HG03565 (cell line): ENCODE measurements around the gene TSSK6.

Experiments used
- ATAC-seq: cut with Tn5 transposase; IDR thresholded peaks from one replicate; pipeline ENCODE4 v1.9.1; 2021; ENCODE audit warnings: mild to moderate bottlenecking, moderate library complexity; ENCODE audit not compliant: unreplicated experiment

Gene TSSK6

DNA sequence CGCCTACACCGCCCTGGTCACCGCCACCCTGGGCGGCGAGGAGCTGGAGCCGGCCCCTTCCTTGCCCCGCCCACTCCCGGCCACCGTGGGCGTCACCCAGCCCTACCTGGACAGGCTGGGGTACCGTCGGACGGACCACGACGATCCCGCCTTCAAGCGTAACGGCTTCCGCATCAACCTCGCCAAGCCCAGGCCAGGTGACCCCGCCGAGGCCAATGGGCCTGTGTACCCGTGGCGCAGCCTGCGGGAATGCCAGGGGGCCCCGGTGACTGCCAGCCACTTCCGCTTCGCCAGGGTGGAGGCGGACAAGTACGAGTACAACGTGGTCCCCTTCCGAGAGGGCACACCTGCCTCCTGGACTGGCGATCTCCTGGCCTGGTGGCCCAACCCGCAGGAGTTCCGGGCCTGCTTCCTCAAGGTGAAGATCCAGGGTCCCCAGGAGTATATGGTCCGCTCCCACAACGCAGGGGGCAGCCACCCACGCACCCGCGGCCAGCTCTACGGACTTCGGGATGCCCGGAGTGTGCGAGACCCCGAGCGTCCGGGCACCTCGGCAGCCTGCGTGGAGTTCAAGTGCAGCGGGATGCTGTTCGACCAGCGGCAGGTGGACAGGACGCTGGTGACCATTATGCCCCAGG lies 29.7 kb upstream of the TSSK6 start:
- ATAC-seq: no peak

DNA sequence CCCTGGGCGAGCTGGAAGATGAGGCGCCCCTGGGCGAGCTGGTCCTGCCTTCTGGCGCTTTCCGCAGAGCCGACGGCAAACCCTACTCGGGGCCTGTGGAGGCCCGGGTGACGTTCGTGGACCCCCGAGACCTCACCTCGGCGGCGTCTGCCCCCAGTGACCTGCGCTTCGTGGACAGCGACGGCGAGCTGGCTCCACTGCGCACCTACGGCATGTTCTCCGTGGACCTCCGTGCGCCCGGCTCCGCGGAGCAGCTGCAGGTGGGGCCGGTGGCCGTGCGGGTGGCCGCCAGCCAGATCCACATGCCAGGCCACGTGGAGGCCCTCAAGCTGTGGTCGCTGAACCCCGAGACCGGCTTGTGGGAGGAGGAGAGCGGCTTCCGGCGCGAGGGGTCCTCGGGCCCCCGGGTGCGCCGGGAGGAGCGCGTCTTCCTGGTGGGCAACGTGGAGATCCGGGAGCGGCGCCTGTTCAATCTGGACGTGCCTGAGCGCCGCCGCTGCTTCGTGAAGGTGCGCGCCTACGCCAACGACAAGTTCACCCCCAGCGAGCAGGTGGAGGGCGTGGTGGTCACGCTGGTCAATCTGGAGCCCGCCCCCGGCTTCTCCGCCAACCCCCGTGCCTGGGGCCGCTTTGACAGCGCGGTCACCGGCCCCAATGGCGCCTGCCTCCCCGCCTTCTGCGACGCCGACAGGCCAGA lies 29.1 kb upstream of the TSSK6 start:
- ATAC-seq: no peak

DNA sequence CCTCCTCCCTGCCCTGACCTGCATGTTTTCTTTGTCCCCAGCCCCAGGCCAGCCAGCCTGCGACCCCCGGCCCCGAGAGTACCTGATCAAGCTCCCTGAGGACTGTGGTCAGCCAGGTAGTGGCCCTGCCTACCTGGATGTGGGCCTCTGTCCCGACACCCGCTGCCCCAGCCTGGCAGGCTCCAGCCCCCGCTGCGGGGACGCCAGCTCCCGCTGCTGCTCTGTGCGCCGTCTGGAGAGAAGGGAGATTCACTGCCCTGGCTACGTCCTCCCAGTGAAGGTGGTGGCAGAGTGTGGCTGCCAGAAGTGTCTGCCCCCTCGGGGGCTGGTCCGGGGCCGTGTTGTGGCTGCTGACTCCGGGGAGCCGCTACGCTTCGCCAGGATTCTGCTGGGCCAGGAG lies 28.3 kb upstream of the TSSK6 start:
- no peak for ATAC-seq

DNA sequence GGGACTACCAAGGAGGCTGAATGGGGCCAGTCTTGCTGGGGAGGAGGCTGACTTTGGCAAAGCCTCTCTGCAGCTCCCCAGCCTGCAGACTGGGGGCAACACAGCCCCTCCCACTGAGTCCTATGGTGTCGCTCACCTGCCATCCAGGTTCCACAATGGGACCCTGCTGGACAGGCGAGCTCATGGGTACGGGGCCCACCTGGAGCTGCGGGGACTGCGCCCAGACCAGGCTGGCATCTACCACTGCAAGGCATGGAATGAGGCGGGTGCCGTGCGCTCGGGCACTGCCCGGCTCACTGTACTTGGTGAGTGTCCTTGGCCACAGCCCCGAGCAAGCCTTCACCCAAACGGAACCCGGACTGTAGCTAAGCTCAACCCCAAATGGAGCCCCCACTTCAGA lies 27.8 kb upstream of the TSSK6 start:
- ATAC-seq: no peak

DNA sequence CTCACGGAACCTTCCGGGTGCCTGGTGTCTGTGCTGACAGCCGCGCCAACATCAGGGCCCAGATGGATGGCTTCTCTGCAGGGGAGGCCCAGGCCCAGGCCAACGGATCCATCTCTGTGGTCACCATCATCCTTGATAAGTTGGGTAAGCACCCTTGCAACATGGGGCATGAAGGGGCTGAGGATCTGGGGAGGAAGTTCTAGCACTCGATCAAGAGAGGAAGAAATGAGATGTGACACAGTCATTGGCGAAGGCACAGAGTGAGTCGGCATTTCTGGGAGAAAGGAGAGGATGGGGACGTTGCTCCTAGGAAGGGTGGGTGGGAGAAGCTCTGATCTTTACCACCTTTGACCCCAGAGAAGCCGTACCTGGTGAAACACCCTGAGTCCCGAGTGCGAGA lies 27.2 kb upstream of the TSSK6 start:
- ATAC-seq: no peak

DNA sequence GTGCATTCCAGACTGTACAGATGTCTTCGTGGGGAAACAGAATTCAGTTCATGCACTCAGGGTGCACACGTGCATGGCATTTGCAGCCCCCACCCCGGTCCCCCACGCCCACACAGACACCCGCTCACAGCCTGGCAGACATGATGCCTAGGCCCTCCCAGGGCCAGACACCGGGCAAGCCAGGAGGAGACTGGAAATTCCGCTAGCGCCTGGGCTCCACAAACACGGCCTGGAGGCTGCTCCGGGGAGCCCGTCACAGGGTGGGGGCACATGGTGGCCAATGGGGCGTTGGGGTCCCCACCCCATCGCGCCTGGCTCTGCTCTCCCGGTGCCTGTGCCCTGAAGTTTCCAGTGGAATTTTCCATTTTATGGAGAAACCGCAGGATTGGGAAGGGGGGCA lies 26.3 kb upstream of the TSSK6 start:
- ATAC-seq: no peak

DNA sequence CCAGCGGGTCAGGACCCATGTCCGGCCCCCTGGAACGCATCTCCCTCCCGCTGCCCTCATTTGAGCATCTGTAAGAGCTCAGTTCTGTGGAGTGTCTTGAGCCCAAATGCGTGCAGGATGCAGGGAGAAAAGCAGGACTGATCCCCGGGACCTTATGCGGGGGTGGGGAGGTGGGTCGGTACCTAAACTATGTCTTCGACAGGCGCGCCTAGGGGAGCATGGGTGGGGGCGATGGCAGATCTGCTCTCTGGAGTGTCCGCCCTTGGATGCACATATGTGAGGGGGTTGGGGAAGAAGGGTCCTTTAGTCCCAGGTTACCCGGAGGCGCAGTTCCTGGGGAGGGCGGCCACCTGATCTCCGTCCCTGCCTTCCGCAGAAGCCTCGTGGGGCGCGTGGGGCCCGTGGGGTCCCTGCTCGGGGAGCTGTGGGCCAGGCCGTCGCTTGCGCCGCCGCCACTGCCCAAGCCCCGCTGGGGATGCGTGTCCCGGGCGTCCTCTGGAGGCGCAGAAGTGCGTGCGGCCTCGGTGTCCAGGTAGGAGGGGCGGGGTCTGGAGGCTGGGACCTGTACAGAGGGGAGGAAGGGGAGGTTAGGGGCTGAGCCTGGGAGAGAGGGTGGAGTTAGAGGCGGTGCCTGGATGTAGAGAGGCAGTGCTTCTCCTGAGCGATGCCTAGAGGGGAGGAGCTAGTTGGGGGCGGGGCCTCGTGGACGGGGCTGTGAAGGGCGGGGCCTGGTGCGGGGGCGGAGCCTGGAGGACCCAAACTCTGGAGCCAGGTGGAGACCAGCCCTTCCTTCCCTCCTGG lies 25.6 kb upstream of the TSSK6 start:
- no peak for ATAC-seq

DNA sequence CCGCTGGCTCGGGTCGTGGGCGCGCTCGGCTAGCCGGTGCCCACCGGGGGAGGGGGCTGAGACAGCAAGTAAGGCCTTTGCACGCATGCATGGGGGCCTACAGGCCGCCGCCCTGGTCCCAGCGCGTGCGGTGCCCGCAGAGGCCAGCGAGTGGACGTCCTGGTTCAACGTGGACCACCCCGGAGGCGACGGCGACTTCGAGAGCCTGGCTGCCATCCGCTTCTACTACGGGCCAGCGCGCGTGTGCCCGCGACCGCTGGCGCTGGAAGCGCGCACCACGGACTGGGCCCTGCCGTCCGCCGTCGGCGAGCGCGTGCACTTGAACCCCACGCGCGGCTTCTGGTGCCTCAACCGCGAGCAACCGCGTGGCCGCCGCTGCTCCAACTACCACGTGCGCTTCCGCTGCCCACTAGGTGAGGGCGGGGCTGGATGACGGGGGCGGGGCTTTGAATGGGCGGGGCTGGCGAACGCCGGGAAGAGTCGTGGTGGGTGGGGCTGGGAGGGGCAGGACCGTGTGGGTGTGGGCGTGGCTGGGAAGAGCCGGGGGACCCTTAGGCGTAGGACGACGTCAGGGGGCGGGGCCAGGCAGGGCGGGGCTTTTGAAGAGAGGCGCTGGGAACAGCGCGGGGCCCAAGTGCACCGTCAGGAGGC lies 24.8 kb upstream of the TSSK6 start:
- no peak for ATAC-seq

DNA sequence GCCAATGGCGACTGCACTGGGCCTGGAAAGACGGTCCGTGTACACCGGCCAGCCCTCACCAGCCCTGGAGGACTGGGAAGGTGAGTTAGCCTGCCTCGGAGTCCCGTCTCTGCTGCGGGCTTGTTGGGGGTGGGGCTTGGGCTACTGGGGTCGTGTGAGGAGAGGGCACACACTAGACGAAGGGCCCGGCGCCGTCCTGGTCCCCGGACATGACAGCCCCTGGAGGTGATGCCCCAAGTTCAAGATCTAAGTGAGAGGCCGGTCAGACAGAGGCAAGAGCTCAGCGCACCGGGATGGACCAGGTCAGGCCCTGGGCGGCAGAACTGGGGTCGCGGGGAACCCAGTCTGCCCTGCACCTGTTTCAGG lies 24.3 kb upstream of the TSSK6 start:
- no peak for ATAC-seq

DNA sequence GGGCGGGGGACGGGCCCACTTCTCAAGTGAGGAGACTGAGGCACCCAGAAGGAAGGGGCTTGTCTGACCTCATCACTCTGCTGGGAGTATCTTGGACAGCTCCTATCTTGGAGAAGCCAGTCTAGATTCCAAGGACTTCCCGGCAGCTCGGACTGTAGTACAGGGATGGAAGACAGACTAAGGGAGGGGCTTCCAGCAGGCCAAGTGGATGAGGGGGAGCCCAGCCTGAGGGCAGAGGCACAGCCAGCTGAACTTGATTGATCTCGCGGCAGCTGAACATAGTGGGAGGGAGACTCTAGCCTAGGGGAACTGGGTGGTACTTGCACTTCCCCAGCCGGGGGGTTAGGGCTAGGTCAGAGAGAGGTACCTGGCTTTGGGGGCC lies 23.4 kb upstream of the TSSK6 start:
- ATAC-seq: no peak

DNA sequence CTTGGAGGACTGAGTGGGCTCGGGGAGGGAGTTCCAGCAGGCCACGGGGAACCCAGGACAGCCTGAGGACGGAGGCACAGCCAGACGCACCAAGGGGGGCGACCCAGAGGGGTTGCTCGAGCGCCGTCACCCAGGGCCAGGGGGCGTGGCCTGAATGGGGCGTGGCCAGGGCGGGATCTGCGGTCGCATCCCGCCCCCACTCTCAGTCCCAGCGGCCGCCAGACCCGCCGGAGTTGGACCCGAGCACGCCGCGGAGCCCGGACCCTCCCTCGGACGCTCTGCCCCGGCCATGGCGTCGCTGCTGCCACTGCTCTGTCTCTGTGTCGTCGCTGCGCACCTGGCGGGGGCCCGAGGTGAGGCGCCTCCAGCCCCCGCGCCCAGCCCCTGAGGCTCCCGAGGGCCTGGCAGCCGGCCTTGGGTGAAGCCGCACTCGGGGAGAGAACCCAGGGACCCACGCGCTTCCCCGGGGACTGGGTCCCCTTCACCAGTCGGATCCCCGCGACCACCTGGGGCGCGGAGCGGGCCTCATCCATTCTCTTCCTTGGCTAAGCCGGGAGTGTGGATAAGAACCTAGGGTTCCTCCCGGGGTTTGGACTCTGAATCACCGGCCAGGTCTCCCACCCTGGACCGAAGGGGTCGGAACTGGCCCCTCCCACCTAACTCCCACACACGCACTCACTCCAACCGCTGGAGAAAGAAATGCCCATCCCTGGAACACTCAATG lies 22.9 kb upstream of the TSSK6 start, which contains the start of gene CILP2:
Gene CILP2, plus strand, starts transcription at position 205 of the 724 bp plus-strand sequence. Its CDS starts 85 bp downstream, at position 290.
- ATAC-seq: no peak

DNA sequence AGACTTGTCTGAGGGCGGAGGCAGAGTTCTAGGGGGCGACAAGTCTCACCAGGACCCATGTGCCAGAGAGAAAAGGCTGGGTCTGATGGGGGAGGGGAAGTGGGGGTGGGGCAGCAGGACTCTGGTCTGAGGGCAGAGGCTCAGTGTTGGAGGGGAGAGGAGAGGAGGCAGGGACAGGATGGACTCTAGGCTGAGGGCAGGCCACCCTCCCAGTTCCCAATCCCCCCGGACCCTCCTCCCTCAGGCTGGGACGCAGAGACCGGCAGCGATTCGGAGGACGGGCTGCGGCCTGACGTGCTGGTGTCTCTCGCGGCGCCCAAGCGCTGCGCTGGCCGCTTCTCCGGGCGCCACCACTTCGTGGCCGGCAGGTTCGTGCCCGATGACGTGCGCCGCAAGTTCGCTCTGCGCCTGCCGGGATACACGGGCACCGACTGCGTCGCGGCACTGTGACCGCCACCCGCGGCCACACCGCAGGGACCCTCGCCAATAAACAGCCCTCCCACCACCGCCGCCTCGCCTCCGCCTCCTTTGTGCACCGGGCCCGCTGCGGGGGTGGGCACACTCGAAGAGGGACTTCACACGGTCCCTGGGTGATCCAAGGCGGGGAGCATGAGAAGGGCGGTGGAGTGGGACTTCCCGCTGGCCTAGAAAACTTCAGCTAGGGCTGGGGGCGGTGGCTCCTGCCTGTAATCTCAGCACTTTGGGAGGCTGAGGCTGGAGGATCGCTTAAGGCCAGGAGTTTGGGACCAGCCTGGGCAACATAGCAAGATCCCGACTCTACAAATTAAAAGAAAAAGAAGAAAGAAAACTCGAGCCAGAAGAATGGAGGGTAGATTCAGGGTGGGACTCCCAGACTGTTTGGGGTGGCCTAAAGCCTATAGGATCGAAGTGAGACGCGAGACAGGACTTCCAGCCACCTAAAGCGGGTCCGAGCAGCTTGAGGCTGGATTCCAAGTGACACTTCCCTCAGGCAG lies 22.0 kb upstream of the TSSK6 start:
- ATAC-seq: no peak

DNA sequence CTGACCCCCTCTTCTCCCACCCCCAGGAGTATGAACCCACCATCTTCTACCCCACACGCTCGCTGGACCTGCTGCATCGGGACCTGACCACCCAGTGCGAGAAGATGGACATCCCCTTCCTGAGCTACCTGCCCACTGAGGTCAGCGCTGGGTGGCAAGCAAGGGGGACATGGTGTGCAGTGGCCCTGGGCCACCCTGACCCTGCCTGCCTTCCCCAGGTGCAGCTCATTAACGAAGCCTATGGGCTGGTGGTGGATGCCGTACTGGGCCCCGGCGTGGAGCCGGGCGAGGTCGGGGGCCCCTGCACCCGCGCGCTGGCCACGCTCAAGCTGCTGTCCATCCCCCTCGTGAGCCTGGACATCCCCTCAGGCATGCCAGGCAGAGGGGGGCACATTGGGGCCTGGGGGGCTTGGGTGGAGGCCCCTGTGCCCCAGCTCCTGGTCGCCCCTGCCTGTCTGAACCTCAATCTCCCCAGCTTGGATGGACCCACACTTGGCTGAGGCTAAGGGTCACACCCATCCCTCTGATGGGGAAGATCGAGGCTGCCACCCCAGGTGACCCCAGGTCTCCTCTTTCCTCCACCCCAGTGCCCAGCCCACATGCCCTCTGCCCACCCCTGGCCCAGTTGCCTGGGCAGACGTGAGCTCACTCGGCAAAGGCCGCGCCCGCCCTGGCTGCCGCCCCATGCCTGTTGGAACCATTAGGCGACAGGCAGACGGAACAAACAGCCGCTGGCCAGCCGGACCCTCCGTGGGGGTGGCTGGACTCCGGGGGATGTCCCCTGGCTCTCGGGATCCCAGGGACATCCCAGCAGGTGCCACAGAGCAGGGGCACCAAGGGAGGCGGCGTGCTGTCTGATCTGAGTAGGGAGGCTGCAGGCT lies 20.2 kb upstream of the TSSK6 start:
- ATAC-seq: no peak

DNA sequence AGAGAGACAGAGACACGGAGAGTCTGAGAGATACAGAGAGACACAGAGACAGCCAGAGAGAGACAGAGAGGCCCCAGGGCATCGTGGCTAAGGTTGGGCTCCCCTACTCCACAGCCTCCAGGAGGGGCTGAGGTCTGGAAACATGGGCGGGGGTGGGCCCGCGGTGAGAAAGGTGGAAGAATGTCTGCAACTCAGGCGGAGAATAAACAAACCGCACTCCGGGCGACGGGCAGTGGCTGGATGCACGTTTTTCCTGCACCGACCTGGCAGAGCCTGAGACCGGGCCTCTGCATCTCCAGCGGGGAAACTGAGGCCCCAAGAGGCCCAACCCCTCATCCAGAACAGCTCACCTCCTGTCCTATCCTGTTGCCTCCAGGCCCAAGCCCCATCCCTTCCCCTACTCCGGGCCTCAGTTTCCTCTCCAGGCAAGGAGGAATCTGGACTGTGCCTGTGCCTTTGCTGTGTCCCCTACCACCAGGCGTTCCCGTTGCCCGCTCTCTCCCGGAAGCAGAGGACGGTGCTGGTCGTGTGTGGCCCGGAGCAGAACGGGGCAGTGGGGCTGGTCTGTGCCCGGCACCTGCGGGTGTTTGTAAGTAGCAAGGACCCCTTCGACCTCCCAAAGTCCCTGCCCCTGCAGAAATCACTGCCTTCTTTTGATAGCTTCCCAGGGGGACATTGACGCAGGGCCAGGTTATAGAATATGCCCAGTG lies 19.4 kb upstream of the TSSK6 start:
- no peak for ATAC-seq

DNA sequence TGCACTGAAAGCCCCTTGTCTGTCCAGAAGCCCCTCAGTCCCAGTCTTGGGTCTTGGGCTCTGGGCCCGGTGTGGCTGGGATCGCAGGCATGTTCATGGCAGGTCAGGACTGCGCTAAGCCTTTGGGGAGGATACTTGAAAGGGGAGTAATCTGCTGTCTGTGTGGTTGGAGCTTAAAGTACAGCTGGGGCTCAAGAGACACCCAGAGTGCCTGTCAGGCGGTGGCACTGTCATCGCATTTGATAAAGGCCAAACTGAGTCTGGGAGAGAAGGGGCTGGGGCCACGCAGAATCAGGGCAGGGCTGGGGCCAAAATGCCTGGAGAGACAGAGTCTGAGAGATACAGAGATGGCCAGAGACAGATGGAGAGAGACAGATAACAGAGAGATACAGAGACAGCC lies 18.5 kb upstream of the TSSK6 start:
- ATAC-seq: no peak

DNA sequence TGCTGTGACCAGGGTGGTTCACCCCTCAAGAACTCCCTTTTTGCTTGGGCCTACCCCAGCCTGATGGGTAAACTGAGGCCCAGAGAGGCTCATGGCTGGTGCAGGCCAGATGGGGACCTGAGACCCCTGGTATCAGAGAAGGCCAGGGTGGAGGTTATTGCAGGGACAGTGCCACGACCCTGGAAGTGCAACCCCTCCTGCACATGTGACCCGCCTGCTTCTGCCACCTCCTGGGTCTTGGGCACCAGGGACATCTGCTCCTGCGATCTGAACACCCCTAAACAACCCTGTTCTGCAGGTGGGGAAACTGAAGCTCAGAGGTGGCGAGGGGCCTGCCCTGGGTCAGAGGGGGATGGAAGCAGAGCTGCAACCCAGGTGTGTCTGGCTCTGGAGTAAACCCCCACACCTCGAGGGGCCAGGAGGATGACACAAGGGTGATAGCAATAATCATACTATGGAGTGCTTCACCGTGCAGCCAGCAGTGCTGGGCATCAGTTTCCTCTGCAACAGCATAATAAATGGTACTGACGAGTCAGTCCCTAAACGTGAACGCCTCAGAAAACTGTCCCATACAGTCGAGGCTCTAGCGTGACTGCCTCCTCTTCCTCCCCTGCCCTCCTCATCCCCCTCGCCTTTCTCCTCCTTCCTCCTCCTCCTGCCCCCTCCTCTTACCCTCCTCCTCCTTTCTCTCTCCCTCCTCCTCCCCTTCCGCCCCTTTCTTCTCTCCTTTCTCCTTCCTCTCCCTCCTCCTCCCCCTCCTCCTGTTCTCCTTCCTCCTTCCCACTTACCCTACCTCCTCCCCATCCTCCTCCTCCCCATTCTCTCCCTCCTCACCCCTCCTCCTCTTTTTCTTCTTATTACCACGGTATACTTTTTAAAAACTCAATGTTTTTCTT lies 17.7 kb upstream of the TSSK6 start:
- ATAC-seq: no peak
